ENCODE data around the gene TMEM38A. TPM values are rescaled to one million over a fixed set of nuclear protein-coding genes. Genes with fewer than 3 reads are reported as not detected.
A peak's percentile ranks its signal among the peaks of the same experiment; 100 is the strongest.
"Not testable (repeated sequence)": the region's sequence is repeated elsewhere in the genome, so short reads cannot be mapped to it uniquely, and the experiment has no call there.

Gene TMEM38A
- polyA plus RNA-seq, 3 donors = 7.9 to 9.3 (median 8.0) TPM

DNA sequence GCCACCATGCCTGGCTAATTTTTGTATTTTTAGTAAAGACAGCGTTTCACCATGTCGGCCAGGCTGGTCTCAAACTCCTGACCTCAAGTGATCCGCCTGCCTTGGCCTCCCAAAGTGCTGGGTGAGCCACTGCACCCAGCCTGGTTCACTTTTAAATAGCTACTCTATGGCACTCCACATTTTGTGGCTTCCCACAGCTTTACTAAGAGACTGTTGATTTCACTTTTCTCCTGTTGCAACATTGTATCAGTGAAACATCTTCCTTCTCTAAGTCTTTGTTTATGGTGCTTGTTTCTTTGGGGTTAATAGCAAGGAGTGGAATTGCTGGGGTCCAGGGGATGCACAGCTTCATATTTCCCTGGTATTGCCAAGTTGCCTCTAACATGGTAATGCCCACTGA is 12.3 kb downstream of the TMEM38A start:
- DNase-seq (ENCODE audit: low read depth in 3 of 3, low spot score in 2 of 3) = no peak

DNA sequence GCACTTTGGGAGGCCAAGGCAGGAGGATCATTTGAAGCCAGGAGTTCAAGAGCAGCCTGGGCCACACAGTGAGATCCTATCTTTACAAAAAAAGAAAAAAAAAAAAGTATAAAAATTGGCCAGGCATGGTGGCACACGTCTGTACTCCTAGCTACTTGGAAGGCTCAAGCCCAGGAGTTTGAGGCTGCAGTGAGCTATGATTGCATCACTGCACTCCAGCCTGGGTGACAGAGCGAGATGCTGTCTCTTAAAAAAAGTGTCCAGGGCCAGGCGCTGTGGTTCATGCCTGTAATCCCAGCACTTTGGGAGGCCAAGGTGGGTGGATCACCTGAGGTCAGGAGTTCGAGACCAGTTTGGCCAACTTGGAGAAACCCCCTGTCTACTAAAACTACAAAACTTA is 12.9 kb downstream of the TMEM38A start:
- DNase-seq (ENCODE audit: low read depth in 3 of 3, low spot score in 2 of 3) = not testable (repeated sequence)

DNA sequence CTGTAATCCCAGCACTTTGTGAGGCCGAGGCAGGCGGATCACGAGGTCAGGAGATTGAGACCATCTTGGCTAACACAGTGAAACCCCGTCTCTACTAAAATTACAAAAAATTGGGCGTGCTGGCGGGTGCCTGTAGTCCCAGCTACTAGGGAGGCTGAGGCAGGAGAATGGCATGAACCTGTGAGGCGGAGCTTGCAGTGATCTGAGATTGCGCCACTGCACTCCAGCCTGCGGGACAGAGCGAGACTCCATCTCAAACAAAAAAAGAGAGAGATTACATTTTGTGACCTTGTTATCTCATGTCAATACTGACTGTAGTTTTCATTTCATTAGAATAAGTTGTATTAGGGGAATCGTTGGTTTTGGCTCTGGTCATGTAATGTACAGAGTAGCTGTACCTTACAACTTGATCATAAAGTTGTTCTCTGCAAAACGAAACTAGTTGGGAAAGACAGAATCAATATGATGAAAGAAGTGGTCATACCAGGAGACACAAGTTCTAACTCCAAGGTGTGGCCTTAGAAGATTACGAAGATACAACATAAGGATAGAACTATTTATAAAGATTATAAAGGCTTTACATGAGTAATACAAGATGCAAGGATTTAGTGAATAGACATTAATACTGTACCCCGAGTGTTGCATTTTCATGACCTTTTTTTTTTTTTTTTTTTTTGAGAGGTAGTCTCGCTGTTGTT is 15.3 kb downstream of the TMEM38A start:
- no peak for DNase-seq (ENCODE audit: low read depth in 3 of 3, low spot score in 2 of 3)

DNA sequence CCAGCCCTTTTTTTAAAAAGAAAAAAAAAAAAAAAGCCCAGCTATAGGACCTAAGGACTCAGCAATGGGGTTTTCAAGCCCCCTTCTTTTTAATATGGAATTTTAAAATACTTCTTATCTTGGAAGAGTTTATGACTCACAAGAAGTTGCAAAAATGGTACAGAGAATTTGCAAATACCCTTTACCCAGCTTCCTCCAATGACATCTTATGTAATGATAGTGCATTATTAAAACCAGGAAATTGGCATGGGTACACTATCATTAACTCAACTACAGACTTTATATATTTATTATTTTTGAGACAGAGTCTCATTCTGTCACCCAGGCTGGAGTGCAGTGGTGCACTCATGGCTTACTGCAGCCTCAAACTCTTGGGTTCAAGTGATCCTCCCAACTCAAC is 16.1 kb downstream of the TMEM38A start:
- DNase-seq (ENCODE audit: low read depth in 3 of 3, low spot score in 2 of 3) = no peak

DNA sequence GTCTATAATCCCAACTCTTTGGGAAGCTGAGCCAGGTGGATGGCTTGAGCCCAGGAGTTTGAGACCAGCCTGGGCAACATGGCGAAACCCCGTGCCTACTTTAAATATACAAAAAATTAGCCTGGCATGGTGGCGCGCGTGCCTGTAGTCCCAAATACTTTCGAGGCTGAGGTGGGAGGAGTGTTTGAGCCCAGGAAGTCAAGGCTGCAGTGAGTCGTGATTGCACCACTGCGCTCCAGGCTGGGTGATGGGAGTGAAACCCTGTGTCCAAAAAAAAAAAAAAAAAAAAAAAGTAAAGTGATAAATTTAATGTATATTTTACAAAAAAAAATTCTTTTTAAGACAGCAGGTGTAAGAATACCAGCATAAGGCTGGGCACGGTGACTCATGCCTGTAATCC is 17.6 kb downstream of the TMEM38A start:
- no peak for DNase-seq (ENCODE audit: low read depth in 3 of 3, low spot score in 2 of 3)

DNA sequence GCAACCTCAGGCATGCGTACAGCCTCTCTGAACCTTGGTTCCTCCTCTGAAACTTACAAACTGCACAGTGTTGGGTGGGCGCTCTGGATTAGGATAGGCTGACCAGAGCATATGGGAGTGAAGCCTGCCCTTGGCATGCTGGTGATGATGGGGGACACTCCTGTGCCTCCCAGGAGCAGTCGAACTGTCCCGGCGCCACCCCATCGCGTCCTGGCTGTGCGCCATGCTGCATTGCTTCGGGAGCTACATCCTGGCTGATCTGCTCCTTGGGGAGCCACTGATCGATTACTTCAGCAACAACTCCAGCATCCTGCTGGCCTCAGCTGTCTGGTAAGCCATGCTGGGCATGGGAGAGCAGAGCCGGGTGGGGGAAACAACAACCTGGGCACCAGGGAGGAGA is 18.9 kb downstream of the TMEM38A start:
- no peak for DNase-seq (ENCODE audit: low read depth in 3 of 3, low spot score in 2 of 3)

DNA sequence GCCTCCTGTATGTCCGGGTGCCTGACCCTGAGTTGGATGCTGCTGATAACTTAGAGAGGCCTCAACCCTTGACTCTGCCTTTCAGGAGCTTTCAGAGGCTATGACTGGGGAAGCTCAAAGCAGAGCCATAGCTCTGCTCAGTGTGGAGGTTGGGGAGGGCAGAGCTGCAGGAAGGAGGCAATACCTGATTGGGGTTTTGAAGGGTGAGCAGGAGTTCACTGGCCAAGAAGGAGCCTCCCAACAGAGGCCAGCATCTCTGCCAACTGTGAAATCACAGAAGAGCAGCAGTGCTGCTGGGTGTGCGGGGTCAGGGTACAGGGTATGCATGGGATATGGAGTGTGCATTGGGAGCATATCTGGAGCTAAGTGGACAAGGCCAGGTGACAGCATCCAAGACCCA is 21.6 kb downstream of the TMEM38A start:
- DNase-seq (ENCODE audit: low read depth in 3 of 3, low spot score in 2 of 3) = no peak

DNA sequence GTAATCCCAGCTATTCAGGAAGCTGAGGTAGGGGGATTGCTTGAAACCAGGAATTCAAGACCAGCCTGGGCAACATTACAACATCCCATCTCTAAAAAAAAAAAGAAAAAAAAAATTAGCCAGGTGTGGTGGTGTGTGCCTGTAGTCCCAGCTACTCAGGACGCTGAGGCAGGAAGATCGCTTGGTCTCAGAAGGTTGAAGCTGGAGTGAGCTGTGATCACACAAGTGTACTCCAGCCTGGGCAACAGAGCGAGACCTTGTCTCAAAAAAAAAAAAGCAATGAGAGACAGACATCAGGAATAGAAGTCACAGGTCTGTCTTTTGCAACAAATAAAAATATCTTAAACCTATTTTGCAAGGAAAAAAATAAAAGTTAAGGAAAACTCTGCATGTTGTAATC is 23.3 kb downstream of the TMEM38A start:
- no peak for DNase-seq (ENCODE audit: low read depth in 3 of 3, low spot score in 2 of 3)

DNA sequence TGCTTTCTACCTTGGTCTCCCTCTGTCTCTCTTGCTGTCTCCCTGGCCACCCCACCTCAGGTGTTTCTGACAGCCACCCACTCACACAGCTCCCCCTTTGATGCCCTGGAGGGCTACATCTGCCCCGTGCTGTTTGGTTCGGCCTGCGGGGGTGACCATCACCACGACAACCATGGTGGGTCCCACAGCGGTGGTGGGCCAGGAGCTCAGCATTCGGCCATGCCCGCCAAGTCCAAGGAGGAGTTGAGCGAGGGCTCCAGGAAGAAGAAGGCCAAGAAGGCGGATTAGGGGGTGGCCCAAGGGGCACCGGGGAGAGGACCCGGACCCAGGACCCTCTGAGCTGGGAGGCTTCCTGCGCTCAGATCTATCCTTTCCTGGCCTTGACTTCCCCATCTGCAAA is 27.1 kb downstream of the TMEM38A start:
- DNase-seq (ENCODE audit: low read depth in 3 of 3, low spot score in 2 of 3) = no peak

DNA sequence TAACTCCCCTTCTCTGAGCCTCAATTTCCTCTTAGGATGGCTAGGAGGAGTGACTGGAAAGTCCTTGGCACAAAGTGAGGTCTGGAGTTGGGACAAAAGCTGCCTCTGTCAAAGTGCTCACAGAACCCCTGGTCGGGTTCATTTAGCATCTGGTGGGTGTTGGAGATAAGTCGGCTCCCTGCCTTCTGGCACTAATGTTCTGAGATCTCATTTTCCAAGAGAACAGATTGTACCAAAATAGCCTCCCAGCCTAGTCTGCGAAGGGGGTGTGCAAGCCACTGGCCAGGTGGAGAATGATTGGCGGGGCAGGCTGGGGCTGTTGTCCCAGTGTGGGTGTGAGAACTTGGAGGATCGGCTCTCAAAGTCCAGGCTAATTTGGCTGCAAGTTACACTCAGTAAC is 38.0 kb downstream of the TMEM38A start:
- DNase-seq (ENCODE audit: low read depth in 3 of 3, low spot score in 2 of 3) = no peak

DNA sequence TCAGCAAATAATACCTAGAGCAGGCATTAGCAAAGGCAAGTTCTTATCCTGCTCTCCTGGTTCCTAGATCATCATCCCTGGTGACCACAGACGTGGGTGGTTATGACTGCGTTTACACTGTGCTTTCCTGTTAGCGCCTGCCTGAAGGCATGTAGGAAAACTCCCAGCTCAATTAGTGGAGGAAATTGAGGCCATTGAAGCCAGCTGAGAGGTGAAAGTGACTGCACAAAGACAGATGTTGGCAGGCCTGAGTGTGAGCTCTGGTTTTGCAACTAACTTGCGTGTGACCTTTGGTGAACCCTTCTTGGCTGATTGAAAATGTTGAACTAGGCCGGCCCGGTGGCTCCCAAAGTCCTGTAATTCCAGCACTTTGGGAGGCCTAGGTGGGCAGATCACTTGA is 41.2 kb downstream of the TMEM38A start:
- DNase-seq (ENCODE audit: low read depth in 3 of 3, low spot score in 2 of 3) = no peak

DNA sequence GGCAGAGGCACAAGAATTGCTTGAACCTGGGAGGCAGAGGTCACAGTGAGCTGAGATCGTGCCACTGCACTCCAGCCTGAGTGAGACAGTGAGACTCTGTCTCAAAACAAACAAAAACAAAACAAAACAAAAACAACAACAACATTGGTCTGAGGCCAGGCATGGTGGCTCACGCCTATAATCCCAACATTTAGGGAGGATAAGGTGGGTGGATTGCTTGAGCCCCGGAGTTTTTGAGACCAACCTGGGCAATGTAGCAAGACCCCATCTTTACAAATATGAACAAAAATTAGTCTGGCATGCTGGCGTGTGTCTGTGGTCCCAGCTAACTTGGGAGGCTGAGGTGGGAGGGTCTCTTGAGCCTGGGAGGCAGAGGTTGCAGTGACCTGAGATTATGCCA is 42.7 kb downstream of the TMEM38A start:
- DNase-seq (ENCODE audit: low read depth in 3 of 3, low spot score in 2 of 3) = no peak

DNA sequence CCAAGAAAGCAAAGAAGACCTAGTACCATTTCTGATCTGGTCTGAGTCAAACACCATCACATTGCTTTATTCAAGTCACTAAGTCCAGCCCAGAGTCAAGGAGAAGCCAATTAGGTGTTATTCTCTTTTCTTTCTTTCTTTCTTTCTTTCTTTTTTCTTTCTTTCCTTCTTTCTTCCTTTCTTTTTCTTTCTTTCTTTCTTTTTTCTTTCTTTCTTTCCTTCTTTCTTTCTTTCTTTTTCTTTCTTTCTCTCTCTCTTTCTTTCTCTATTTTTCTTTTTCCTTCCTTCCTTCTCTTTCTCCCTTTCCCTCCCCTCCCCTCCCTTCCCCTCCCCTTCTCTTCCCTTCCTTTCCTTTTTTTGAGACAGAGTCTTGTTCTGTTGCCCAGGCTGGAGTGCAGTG is 49.9 kb downstream of the TMEM38A start:
- not testable (repeated sequence) for DNase-seq (ENCODE audit: low read depth in 3 of 3, low spot score in 2 of 3)

DNA sequence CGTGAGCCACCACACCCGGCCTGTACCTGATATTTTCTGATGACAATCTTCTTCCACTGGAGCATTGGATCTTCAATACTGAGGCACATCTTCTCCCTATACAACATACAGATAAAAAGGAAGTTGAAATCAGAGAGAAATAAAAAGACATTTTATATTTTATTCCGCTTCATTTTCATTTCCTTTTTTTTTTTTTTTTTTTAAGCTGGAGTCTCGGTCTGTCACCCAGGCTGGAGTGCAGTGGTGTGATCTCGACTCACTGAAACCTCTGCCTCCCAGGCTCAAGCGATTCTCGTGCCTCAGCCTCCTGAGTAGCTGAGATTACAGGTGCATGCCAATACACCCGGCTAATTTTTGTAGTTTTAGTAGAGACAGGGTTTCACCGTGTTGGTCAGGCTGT is 51.4 kb downstream of the TMEM38A start:
- DNase-seq (ENCODE audit: low read depth in 3 of 3, low spot score in 2 of 3) = not testable (repeated sequence)

DNA sequence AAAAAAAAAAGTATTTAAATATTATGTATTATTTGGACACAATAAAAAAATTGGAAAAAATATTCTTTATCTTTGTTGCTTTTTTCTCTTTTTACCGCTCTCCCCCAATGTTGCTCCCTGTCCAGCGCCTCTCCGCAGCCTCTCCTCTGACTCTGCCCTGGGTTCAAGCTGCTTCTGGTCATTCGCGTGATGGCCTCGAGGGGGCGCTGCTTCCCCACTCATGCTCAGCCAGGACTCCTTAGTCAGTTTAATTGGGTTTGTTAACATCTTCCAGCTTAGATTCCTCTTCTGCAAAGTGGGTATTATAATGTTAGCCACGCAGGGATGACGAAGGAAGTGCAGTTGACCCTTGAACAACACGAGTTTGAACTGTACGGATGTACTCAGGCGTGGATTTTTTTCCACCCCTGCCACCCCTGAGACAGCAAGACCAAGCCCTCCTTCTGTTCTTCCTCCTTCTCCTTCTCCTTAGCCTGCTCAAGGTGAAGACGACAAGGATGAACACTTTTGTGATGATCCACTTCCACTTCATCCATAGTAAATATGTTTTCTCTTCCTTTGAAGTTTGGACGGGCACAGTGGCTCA is 53.9 kb downstream of the TMEM38A start:
- DNase-seq (ENCODE audit: low read depth in 3 of 3, low spot score in 2 of 3) = no peak

DNA sequence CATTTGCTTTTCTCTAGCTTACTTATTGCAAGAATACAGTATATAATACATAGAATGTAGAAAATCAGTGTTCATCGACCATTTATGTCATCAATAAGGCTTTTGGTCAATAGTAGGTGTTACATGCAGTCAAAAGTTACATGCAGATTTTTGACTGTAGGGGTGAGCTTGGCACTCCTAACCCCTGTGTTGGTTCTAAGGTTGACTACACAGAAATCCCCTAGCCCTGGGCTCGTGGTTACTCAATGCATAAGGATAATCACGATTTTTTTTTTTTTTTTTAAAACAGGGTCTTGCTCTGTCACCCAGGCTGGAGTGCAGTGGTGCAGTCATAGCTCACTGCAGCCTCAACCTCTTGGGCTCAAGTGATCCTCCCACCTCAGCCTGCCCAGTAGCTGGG is 54.7 kb downstream of the TMEM38A start:
- no peak for DNase-seq (ENCODE audit: low read depth in 3 of 3, low spot score in 2 of 3)

DNA sequence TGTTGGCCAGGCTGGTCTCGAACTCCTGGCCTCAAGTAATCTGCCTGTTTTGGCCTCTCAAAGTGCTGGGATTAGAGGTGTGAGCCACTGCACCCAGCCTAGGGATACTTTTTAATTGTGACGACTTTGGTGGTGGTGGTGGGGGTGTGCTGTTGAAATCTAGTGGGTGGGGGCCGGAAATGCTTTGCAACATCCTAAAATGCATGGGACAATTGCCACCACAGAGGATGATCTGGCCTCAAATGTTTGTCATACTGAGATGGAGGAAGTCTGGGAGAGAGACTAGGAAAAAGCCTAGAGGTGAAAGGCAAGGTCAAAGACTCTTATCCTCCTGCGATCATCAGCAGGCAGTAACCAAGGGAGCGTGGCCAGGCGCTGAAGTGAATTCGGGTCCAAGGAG is 60.1 kb downstream of the TMEM38A start:
- DNase-seq (ENCODE audit: low read depth in 3 of 3, low spot score in 2 of 3) = no peak

DNA sequence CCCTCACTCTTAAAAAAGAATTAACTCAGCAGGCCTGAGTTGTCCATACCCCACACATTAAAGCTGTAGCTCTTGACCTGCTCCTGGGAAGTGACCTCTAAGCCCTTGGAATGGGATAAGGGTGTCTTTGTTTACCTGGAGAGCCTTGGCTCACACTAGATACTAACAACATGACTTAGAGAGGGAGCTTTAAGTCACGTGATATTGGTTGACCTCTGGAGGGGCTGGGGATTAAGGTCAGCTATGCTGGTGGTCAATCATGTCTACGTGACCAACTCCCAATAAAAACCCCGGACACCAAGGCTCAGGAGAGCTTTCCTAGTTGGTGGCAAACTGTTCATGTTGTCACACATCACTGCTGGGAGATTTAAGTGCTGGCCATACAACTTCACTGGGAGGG is 61.7 kb downstream of the TMEM38A start:
- no peak for DNase-seq (ENCODE audit: low read depth in 3 of 3, low spot score in 2 of 3)

DNA sequence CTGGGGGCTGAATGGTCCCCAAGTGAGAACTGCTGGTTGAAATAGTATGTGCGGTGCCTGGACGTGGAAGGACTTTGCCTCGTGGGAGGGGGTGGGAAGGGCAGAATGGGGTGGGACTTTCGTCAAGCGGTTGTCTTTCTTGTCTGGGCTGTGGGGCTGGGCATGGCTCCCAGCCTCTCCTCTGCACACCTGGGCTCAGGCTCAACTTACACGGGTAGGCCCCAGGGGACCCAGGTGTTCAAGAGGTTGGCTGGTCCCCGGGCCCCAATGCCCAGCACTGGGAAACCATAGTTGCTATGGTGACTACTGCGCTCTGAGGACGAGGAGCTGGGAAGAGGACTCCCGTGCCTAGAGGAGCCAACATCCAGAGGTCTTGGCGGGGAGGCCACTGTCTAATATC is 66.0 kb downstream of the TMEM38A start:
- DNase-seq (ENCODE audit: low read depth in 3 of 3, low spot score in 2 of 3) = no peak

DNA sequence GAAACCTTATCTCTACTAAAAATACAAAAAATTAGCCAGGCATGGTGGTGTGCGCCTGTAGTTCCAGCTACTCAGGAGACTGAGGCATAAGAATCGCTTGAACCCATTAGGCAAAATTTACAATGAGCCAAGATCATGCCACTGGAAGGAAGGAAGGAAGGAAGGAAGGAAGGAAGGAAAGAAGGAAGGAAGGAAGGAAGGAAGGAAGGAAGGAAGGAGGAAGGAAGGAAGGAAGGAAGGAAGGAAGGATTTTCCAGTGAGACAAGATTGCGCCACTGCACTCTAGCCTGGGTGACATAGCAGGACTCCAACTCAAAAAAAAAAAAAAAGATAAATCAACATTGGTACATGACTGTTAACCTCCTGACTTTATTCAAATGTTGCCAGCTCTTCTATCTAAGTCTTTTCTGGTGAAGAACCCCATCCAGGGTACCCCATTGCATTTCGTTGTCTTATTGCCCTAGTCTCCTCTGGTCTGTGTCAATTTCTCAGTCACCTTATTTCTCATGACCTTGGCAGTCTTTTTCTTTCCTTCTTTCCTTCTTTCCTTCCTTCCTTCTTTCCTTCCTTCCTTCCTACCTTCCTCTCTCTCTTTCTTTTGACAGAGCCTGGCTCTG is 74.8 kb downstream of the TMEM38A start:
- not testable (repeated sequence) for DNase-seq (ENCODE audit: low read depth in 3 of 3, low spot score in 2 of 3)

DNA sequence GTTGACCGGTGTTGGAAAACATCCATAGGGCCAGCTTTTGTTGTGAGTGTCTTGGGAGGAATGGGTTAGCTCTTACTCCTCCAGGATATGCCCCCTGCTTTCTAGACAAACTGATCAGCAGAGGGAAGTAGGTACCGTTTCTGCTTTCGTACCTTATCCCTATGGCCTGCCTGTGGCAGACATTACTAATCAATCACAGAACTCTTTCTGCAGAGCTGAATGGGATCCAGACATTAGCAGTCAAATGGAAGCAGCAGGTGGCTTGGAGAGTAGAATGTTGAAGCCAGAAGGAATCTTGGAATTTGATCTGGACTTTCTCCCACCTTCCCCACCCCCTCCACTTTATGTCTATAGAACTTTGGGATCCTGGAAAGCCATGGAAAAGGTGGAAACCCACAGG is 75.8 kb downstream of the TMEM38A start:
- no peak for DNase-seq (ENCODE audit: low read depth in 3 of 3, low spot score in 2 of 3)

DNA sequence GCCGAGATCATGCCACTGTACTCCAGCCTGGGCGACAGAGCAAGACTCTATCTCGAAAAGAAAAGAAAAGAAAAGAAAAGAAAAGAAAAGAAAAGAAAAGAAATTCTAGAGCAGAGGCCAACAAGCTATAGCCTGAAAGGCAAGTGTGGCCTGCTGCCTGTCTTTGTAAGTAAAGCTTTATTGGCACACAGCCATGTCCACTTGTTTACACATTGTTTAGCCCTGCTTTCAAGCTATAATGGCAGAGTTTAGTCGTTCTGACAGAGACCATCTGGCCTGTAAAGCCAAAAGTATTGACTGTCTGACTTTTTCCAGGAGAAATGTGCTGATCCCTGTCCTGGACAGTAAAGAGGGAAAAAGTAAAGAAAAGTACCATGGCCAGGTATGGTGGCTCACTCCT is 77.0 kb downstream of the TMEM38A start:
- peak in 1 of 3 donors; percentile 21 for DNase-seq (ENCODE audit: low read depth in 3 of 3, low spot score in 2 of 3)

Data from right renal cortex interstitium (tissue), 3 donors.